HEK293 (cell line): ENCODE results near the gene ANKRD60.

ENCODE experiments used
- CTCF ChIA-PET: fragments of 350-600 bp; formaldehyde crosslinking; extraction: SDS; loops from one replicate; lab custom pipeline; 2021; ENCODE audit warnings: antibody characterized with exemption; lab: Yijun Ruan, JAX
- POLR2A ChIA-PET: fragments of 300-600 bp; formaldehyde crosslinking; extraction: SDS; loops from one replicate; lab custom pipeline; 2020; ENCODE audit warnings: antibody characterized with exemption, inconsistent platforms; lab: Yijun Ruan, JAX
- H3K27ac ChIP-seq: fragments of 200-500 bp; sonication (Bioruptor generic); 2 replicates; pipeline ENCODE4 v1.5.1; 2014; ENCODE audit warnings: low read depth, low read length, control low read depth, inconsistent platforms; ENCODE audit errors: extremely low read depth
- H3K36me3 ChIP-seq, 2 experiments: fragments of 200-500 bp in 1 of 2; sonication (Bioruptor generic) in 1 of 2; 1 replicate in 1 of 2; 2 replicates in 1 of 2; pipeline ENCODE4 v1.5.1; 2014 to 2017; ENCODE audit warnings: inconsistent platforms in 2 of 2, low read length in 2 of 2; ENCODE audit not compliant: control insufficient read depth in 2 of 2, insufficient read depth in 1 of 2
- H3K4me1 ChIP-seq: fragments of 200-500 bp; sonication (Bioruptor generic); 2 replicates; pipeline ENCODE4 v1.5.1; 2014; ENCODE audit warnings: mild to moderate bottlenecking, low read length, inconsistent platforms; ENCODE audit not compliant: control insufficient read depth, insufficient read depth
- H3K4me3 ChIP-seq: 2 replicates; pipeline ENCODE4 v1.5.1; 2011; ENCODE audit warnings: low read depth, mild to moderate bottlenecking, control low read depth, low read length, moderate library complexity
- H3K9me3 ChIP-seq: fragments of 200-500 bp; sonication (Bioruptor generic); 2 replicates; pipeline ENCODE4 v1.5.1; 2014; ENCODE audit warnings: low read depth, low read length, inconsistent platforms; ENCODE audit not compliant: control insufficient read depth, insufficient read depth
- HOXD13 ChIP-seq: sonication (generic); formaldehyde crosslinking; IDR thresholded peaks from 2 replicates; pipeline ENCODE4 v1.8.0; 2022; ENCODE audit warnings: missing genetic modification reagents, borderline replicate concordance
- YY2 ChIP-seq: fragments of 450-650 bp; formaldehyde crosslinking; IDR thresholded peaks from 2 replicates; pipeline ENCODE4 v1.5.1; 2016; ENCODE audit warnings: missing biosample characterization, missing genetic modification characterization
- ZBTB48 ChIP-seq: fragments of 450-650 bp; formaldehyde crosslinking; IDR thresholded peaks from 2 replicates; pipeline ENCODE4 v1.5.1; 2016; ENCODE audit warnings: missing biosample characterization, missing genetic modification characterization
- ZFP69B ChIP-seq: fragments of 450-650 bp; formaldehyde crosslinking; IDR thresholded peaks from 2 replicates; pipeline ENCODE4 v1.5.1; 2016; ENCODE audit warnings: missing biosample characterization, missing genetic modification characterization
- ZNF10 ChIP-seq: fragments of 450-650 bp; formaldehyde crosslinking; IDR thresholded peaks from 2 replicates; pipeline ENCODE4 v1.5.1; 2017; ENCODE audit warnings: missing biosample characterization, missing genetic modification characterization
- ZNF121 ChIP-seq: fragments of 450-650 bp; formaldehyde crosslinking; IDR thresholded peaks from 2 replicates; pipeline ENCODE4 v1.5.1; 2016; ENCODE audit warnings: missing biosample characterization, missing genetic modification characterization
- ZNF133 ChIP-seq: fragments of 450-650 bp; formaldehyde crosslinking; IDR thresholded peaks from 2 replicates; pipeline ENCODE4 v1.5.1; 2016; ENCODE audit warnings: missing biosample characterization, missing genetic modification characterization
- ZNF148 ChIP-seq: fragments of 450-650 bp; formaldehyde crosslinking; IDR thresholded peaks from 2 replicates; pipeline ENCODE4 v1.5.0; 2017; ENCODE audit warnings: missing biosample characterization, missing genetic modification characterization, borderline replicate concordance
- ZNF223 ChIP-seq: fragments of 450-650 bp; formaldehyde crosslinking; IDR thresholded peaks from 2 replicates; pipeline ENCODE4 v1.5.1; 2016; ENCODE audit warnings: missing biosample characterization, missing genetic modification characterization
- ZNF37A ChIP-seq: fragments of 450-650 bp; IDR thresholded peaks from 2 replicates; pipeline ENCODE4 v1.5.1; 2018; ENCODE audit warnings: missing biosample characterization, missing genetic modification characterization
- ZNF391 ChIP-seq: fragments of 450-650 bp; formaldehyde crosslinking; IDR thresholded peaks from 2 replicates; pipeline ENCODE4 v1.5.1; 2016; ENCODE audit warnings: low read depth, missing biosample characterization, missing genetic modification characterization, borderline replicate concordance
- ZNF416 ChIP-seq: fragments of 450-650 bp; formaldehyde crosslinking; IDR thresholded peaks from 2 replicates; pipeline ENCODE4 v1.5.1; 2016; ENCODE audit warnings: missing biosample characterization, missing genetic modification characterization
- ZNF423 ChIP-seq: fragments of 450-650 bp; formaldehyde crosslinking; IDR thresholded peaks from 2 replicates; pipeline ENCODE4 v1.5.1; 2016; ENCODE audit warnings: missing biosample characterization, missing genetic modification characterization
- ZNF513 ChIP-seq: fragments of 450-650 bp; IDR thresholded peaks from 2 replicates; pipeline ENCODE4 v1.5.1; 2018; ENCODE audit warnings: missing biosample characterization, missing genetic modification characterization
- ZNF518A ChIP-seq: fragments of 450-650 bp; formaldehyde crosslinking; conservative IDR thresholded peaks from 2 replicates; pipeline ENCODE4 v1.5.1; 2016; ENCODE audit warnings: low read depth, missing biosample characterization, missing genetic modification characterization
- ZNF571 ChIP-seq: fragments of 450-650 bp; formaldehyde crosslinking; IDR thresholded peaks from 2 replicates; pipeline ENCODE4 v1.5.0; 2017; ENCODE audit warnings: missing biosample characterization, missing genetic modification characterization
- ZNF626 ChIP-seq: fragments of 450-650 bp; sonication (Bioruptor Pico); formaldehyde crosslinking; IDR thresholded peaks from 2 replicates; pipeline ENCODE4 v1.5.1; 2018; ENCODE audit warnings: missing biosample characterization, missing genetic modification characterization, inconsistent platforms
- ZNF707 ChIP-seq: fragments of 450-650 bp; formaldehyde crosslinking; IDR thresholded peaks from 2 replicates; pipeline ENCODE4 v1.5.1; 2016; ENCODE audit warnings: missing biosample characterization, missing genetic modification characterization
- ZNF792 ChIP-seq: fragments of 450-650 bp; formaldehyde crosslinking; IDR thresholded peaks from 2 replicates; pipeline ENCODE4 v1.5.1; 2016; ENCODE audit warnings: missing biosample characterization, missing genetic modification characterization
- ZNF843 ChIP-seq: fragments of 450-650 bp; formaldehyde crosslinking; IDR thresholded peaks from 2 replicates; pipeline ENCODE4 v1.5.1; 2016; ENCODE audit warnings: missing biosample characterization, missing genetic modification characterization

The ANKRD60 gene

GRCh38 chr20:58244517-58245030, 16.1 kb upstream of the ANKRD60 start:
- POLR2A ChIA-PET: no interaction called here
- H3K4me1 ChIP-seq: no peaks in the 10 kb centered on the region
- H3K27ac ChIP-seq: no peak overlapping the region
- no peaks in the 10 kb centered on the region for H3K9me3 ChIP-seq
- CTCF ChIA-PET: interaction anchor here (2.1 kb wide), 1 partner anchor 9 kb away, joined by 22 read pairs; no protein-coding TSS in a partner anchor
- H3K4me3 ChIP-seq: no peak overlapping the region
- no peak for TF ChIP-seq ZFP69B (tag by site-specific recombination)
- no peak for TF ChIP-seq ZNF10 (tag by site-specific recombination)
- no peak for TF ChIP-seq ZNF148 (tag by site-specific recombination)
- TF ChIP-seq ZNF518A (tag by site-specific recombination): no peak
- no peak for TF ChIP-seq ZNF223
- peaks cover 0 to 55% of the 10 kb centered on the region in 2 experiments; a peak in 1 of 3 replicates for H3K36me3 ChIP-seq

GRCh38 chr20:58243653-58244410, 15.4 kb upstream of the ANKRD60 start:
- ChIA-PET CTCF (interaction anchor here (0.6 to 2.1 kb wide), 3 partner anchors 8 to 204 kb away, joined by 3 to 22 read pairs (median 4); no protein-coding TSS in a partner anchor), POLR2A (no interaction called here)
- no peaks in the 10 kb centered on the region for H3K4me1 ChIP-seq
- peaks cover 0 to 55% of the 10 kb centered on the region in 2 experiments; a peak in 1 of 3 replicates for H3K36me3 ChIP-seq
- TF ChIP-seq ZNF121 (tag by site-specific recombination) (no peak), ZNF571 (tag by site-specific recombination) (no peak), ZNF391 (no peak), ZNF707 (tag by site-specific recombination) (no peak), ZNF626 (tag by site-specific recombination) (no peak), ZNF843 (no peak), ZBTB48 (tag by site-specific recombination) (no peak), ZNF37A (tag by site-specific recombination) (no peak), ZNF423 (tag by site-specific recombination) (no peak), ZNF513 (tag by site-specific recombination) (no peak), ZNF416 (no peak), ZNF133 (tag by site-specific recombination) (no peak), YY2 (tag by site-specific recombination) (no peak), HOXD13 (CRISPR knock-in tag) (no peak), ZNF792 (no peak)
- no peaks in the 10 kb centered on the region for H3K9me3 ChIP-seq
- H3K4me3 ChIP-seq: no peak overlapping the region
- H3K27ac ChIP-seq: no peak overlapping the region
